ENCODE data around the gene RRAGC. TPM values are rescaled to one million over a fixed set of nuclear protein-coding genes. Genes with fewer than 3 reads are reported as not detected.

Gene RRAGC
- total RNA-seq, 6 experiments from 2014 or later = 7.6 to 16.5 (median 8.6) TPM

DNA sequence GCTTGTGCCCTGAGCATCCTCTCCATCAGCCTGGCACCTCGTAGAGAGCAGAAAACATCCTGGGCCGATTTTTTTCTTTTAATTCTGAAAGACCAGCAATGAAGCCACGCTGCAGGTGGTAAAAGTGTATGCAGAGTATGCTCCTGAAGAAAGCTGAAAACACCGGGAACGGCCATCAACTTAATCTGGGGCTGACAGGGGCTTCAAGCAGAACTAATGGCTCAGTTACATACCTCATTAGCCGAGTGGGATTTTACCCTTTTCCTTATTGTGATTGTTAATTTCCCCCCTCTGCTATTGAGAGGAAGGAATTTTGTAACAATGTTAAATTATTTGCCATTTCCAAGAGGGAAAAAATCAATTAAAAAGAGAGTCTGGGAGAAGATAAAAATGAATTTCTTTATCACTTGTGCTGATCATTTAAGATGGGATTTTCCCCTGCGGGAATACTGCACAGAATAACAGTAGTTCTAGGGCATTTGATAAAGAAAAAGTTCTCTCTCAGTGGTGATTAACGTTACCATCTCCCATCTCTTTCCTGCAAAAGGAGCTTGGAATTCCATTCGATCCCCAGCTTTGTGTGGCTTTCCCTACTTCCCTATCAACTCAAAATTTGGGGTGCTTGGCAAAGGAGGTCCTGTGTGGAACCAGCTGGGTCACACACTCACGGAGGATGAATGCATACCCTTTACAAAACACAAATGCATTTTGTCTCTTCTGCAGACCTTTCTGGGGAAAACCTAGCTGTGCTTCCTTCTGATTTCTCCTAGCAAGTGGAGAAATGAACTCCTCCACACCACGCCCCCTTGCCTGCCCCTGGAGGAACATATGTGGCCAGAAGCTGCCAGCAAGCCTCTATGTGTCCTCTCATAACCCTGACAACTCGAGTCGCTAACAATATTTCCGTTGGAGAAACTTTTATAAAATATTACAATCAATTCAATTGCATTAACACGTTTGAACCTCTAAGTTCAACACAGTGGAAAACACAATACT, 70.9 kb downstream of the RRAGC start:
- ATAC-seq (no peak), DNase-seq (no peak)
- Histone ChIP-seq H3K27ac (no peak overlapping the region), H3K4me1 (peaks cover 0 to 3% (median 0%) of the 10 kb centered on the region in 4 donors), H3K9me3 (no peaks in the 10 kb centered on the region), H3K27me3 (peaks cover 0 to 5% of the 10 kb centered on the region in 2 donors), H3K4me3 (no peak overlapping the region), H3K36me3 (no peaks in the 10 kb centered on the region)
- intact Hi-C loops (cut with DNase I) = no loop called here
- no peak for TF ChIP-seq POLR2A (IDR thresholded peaks at IDR 0.05)
- WGBS (ENCODE audit: insufficient coverage, low coverage, low lambda C conversion rate, missing lambda C conversion rate) = 36% methylated on average over 15 of the region's 15 CpGs

Small RNA genes within 50 kb of the gene (small RNA-seq; reads per million reads assigned to genes)
- gene GJA9-MYCBP = 0 reads per million in 2 experiments

Other genes with a start within 250 kb of the RRAGC start
- gene MYCBP, start 13.6 kb upstream of the RRAGC start, total RNA-seq = 10 to 100 TPM in 2 of 6 experiments, 1 to 10 TPM in 4; 6.0 to 14.4 (median 8.3) TPM
- not detected for gene GJA9, start 21.8 kb upstream of the RRAGC start, total RNA-seq
- under 1 TPM in 1 of 6 experiments, not detected in 5; 0.12 TPM for gene RHBDL2, start 82.1 kb upstream of the RRAGC start, total RNA-seq
- 10 to 100 TPM; 18.9 to 37.3 (median 28.5) TPM for gene AKIRIN1, start 131.5 kb upstream of the RRAGC start, total RNA-seq
- 100 to 1,000 TPM in 2 of 6 experiments, 10 to 100 TPM in 4; 86.2 to 352 (median 90.0) TPM for gene NDUFS5, start 166.6 kb upstream of the RRAGC start, total RNA-seq

Data from right lobe of liver (tissue), 6 donors.